NT2/D1 (cell line): Measurements from ENCODE around the gene GDPD4.

ENCODE experiments used
- SUZ12 ChIP-seq: IDR thresholded peaks from 2 replicates; pipeline ENCODE4 v1.6.1; 2011; ENCODE audit not compliant: insufficient read length, insufficient read depth; ENCODE audit errors: extremely low read depth
- YY1 ChIP-seq: IDR thresholded peaks from 2 replicates; pipeline ENCODE4 v1.6.1; 2011; ENCODE audit not compliant: insufficient read length, insufficient read depth

- TF ChIP-seq YY1 = no peak
- no peak for TF ChIP-seq SUZ12
Measured at GRCh38 chr11:77193167-77193566, 108.3 kb downstream of the GDPD4 start.
